Mucosa of stomach (tissue), 1 donor: ENCODE measurements around the gene NEURL1.
A peak's percentile ranks its signal among the peaks of the same experiment; 100 is the strongest.

ENCODE experiments used
- H3K27me3 ChIP-seq: one replicate; pipeline ENCODE4 v1.7.0; 2013; ENCODE audit warnings: mild to moderate bottlenecking, low read length; ENCODE audit not compliant: control insufficient read depth, insufficient read depth
- H3K36me3 ChIP-seq: one replicate; pipeline ENCODE4 v1.7.0; 2013; ENCODE audit warnings: low read length; ENCODE audit not compliant: control insufficient read depth, insufficient read depth
- H3K4me1 ChIP-seq: one replicate; pipeline ENCODE4 v1.7.0; 2013; ENCODE audit warnings: mild to moderate bottlenecking, low read length; ENCODE audit not compliant: control insufficient read depth, insufficient read depth
- H3K4me3 ChIP-seq: one replicate; pipeline ENCODE4 v1.7.0; 2013; ENCODE audit warnings: low read length
- H3K9ac ChIP-seq: one replicate; pipeline ENCODE4 v1.7.0; 2013; ENCODE audit warnings: mild to moderate bottlenecking, low read length, moderate library complexity
- H3K9me3 ChIP-seq: one replicate; pipeline ENCODE4 v1.7.0; 2013; ENCODE audit warnings: mild to moderate bottlenecking, low read length, moderate library complexity; ENCODE audit not compliant: control insufficient read depth
- donor health status: Pancreatic carcinoma.

The NEURL1 gene

DNA sequence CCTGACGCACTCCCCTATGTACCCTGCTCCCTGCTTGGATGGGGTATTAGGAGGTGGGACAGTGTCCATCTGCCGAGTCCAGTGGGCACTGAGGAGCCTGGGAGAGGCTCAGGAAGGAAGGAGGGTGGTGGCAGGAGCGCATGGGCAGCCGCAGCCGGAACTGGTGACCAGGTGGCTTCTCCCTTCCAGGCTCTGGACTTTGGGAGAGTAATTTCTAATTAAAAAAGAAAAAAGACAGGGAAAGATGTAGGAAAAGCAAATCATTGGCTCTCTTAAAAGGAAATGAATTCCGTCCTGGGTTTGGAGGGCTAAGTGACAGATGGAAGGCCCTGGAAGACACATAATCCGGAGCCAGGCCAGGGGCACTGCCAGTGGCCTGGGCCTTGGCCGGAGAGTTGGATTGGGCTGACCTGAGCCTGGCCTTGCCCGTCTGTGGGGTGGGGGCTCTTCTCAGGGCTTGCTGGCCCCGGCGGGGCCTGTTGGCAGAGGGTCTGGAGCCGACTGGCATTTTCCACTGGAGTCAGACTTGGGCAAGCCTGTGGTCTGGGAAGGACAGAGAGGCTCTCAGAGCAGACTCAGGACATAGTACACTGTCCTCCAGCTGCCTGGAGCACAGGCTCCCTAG is 63.0 kb downstream of the NEURL1 start:
- Histone ChIP-seq H3K4me1 (peaks cover 49% of the 10 kb centered on the region), H3K9me3 (no peaks in the 10 kb centered on the region), H3K27me3 (peaks cover 15% of the 10 kb centered on the region), H3K4me3 (peak overlapping the region; percentile 1), H3K9ac (peak overlapping the region; percentile 17), H3K36me3 (peaks cover 4% of the 10 kb centered on the region)

DNA sequence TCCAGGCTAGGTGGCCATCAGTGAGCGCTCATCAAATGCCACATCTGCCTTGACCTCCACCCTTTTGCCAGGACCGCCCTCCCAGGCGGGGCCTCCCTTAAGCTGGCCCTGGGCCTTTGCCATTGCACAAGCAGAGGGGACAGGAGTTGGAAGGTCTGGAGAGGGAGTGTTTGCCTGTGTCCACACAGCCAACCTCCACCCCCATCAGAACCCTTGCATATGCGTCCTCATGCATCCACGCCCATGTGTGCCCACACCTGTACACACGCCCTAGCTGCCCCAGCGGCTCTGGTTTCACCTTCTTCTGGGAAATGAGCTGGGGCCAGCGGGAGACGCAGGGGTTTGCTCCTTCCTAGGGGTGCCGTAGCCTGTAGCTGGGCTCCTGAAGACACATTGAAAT is 64.0 kb downstream of the NEURL1 start:
- peaks cover 4% of the 10 kb centered on the region for H3K36me3 ChIP-seq
- H3K4me3 ChIP-seq: no peak overlapping the region
- peaks cover 49% of the 10 kb centered on the region for H3K4me1 ChIP-seq
- H3K9me3 ChIP-seq: no peaks in the 10 kb centered on the region
- no peak overlapping the region for H3K9ac ChIP-seq
- H3K27me3 ChIP-seq: peaks cover 15% of the 10 kb centered on the region

DNA sequence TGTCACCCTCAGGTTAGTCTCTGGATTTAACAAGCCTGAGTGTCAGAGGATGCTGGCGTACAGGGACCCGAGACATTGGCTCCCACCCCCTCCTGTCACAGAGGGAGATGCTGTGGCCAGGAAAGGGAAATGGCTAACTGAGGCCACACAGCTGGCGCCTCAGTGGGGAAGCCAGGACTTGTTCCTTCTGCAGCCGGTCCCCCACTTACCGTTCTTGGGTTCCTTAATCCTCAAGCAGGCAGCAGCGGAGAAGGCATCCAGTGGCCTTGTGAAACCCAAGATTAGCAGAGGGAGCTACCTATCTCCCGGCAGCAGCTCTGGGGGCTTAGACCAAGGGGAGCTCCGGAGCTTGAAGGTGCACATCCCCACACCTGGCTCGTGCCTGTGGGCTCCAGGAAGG is 65.4 kb downstream of the NEURL1 start:
- Histone ChIP-seq H3K27me3 (peaks cover 15% of the 10 kb centered on the region), H3K9ac (peak overlapping the region; percentile 35), H3K9me3 (no peaks in the 10 kb centered on the region), H3K36me3 (peaks cover 4% of the 10 kb centered on the region), H3K4me3 (peak overlapping the region; percentile 2), H3K4me1 (peaks cover 49% of the 10 kb centered on the region)

DNA sequence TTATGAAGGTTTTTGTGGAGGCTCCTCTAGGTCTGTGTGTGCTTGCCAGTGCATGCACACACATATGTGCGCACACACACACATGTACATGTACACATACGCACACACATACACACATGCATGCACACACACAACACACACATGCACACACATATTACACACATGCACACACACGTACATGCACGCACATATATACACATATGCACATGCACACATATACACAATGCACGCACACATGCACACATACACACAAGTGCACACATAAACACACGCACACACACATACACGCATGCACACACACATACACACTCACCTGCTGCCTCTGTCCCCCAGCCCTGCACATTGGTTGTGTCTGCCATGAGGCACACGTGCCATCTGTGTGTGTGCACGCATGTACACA is 66.3 kb downstream of the NEURL1 start:
- H3K4me3 ChIP-seq: no peak overlapping the region
- peaks cover 4% of the 10 kb centered on the region for H3K36me3 ChIP-seq
- H3K9me3 ChIP-seq: no peaks in the 10 kb centered on the region
- no peak overlapping the region for H3K9ac ChIP-seq
- H3K27me3 ChIP-seq: peaks cover 15% of the 10 kb centered on the region
- peaks cover 48% of the 10 kb centered on the region for H3K4me1 ChIP-seq

DNA sequence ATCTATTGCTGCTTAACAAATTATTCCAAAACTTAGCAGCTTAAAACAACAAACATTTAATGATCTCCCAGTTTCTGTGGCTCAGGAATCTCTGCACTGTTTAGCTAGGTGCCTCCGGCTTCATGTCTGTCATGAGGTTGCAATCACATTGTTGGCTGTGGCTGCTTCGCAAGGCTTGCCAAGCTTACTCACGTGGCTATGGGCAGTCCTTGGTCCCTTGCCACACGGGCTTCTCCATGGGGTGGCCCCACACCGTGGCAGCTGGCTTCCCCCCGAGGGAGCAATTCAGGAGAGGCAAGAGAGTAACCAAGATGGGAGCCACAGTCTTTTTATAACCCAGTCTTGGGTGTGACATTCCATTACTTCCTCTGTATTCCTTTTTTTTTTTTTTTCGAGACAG is 67.4 kb downstream of the NEURL1 start:
- no peak overlapping the region for H3K9ac ChIP-seq
- H3K4me3 ChIP-seq: no peak overlapping the region

DNA sequence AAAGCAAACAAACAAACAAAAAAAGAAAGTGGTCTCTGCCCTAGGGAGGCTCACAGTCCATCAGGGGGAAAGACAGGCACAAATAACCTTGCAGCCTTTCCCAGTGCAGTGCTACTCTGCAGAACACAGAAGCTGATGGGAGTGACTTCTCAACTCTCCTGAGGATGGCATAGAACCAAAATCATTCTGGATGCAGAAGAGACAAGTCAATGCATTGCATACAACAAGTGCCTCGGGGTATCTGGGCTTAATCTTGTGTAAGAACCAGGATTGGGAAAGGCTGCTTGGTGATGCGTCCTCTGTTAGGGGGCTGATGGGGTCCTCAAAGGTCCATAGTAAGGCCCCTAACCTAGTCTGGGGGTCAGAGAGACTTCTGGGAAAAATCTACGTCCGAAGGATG is 68.9 kb downstream of the NEURL1 start:
- no peak overlapping the region for H3K4me3 ChIP-seq
- H3K27me3 ChIP-seq: no peaks in the 10 kb centered on the region
- peaks cover 33% of the 10 kb centered on the region for H3K4me1 ChIP-seq
- H3K9ac ChIP-seq: no peak overlapping the region
- no peaks in the 10 kb centered on the region for H3K9me3 ChIP-seq
- H3K36me3 ChIP-seq: peaks cover 4% of the 10 kb centered on the region

More for the DNA sequence above, 67.4 kb downstream of the NEURL1 start:
- Histone ChIP-seq H3K36me3 (peaks cover 4% of the 10 kb centered on the region), H3K4me1 (peaks cover 45% of the 10 kb centered on the region), H3K9me3 (no peaks in the 10 kb centered on the region), H3K27me3 (peaks cover 10% of the 10 kb centered on the region)

DNA sequence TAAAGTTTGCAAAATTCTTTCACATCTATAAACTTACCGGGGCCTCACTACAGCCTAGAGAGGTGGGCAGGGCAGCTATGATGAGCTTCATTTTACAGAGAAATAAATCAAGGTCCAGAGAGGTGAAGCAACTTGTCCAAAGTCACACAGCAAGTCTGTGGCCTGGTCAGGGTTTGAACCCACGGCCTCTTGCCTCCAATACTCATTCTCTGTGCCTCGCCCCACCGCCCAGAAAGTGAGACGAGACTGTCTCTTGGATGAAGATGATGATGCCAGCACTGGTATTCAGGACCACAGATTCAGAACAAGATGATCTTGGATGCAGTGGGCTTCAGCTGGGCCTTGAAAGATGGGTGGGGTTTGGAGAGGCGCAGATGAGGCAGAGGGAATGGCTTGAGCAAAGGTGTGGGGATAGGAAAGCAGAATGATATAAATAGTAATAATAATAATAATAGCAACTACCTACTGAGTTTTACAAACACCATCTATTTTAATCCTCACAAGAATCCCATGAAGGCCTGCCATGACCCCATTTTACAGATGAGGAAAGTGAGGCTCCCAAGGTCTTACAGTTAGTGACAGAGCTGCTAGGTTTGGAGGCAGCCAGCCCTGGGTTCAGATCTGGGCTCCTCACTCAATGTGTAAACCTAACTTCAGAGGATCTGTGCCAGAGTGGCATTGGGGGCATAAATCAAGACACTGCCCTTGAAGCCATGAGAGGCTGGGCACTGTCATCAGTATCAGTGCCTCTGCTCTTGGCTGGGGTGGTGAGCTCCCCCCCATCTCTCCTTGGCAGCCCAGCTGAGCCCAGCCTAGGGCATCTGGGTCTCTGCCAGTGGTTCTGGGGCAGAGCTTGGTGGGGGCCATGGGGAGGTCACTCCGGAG is 70.0 kb downstream of the NEURL1 start:
- Histone ChIP-seq H3K27me3 (no peaks in the 10 kb centered on the region), H3K4me3 (no peak overlapping the region), H3K36me3 (peaks cover 4% of the 10 kb centered on the region), H3K9ac (no peak overlapping the region), H3K9me3 (no peaks in the 10 kb centered on the region), H3K4me1 (peaks cover 39% of the 10 kb centered on the region)

DNA sequence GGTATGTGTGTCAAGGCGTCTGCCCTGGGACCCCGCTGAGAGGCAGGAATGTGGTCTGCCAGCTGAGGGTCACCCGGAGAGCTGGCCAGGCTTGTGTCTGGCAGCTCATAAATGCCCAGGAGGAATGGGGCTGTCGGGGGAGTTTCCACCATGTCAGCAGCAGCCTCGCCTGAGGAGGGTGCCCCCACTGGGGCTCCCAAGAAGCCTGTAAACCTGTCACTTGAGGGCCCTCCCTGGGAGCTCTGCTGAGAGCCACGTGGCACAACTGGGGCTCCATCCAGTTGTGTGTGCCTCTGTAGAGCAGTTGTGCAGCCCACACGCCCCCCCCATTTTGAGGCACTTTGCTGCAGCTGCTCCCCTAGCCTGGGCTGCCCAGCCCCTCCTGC is 70.6 kb downstream of the NEURL1 start:
- H3K4me3 ChIP-seq: no peak overlapping the region
- H3K4me1 ChIP-seq: peaks cover 33% of the 10 kb centered on the region
- H3K27me3 ChIP-seq: no peaks in the 10 kb centered on the region
- H3K9me3 ChIP-seq: no peaks in the 10 kb centered on the region
- H3K9ac ChIP-seq: no peak overlapping the region
- peaks cover 4% of the 10 kb centered on the region for H3K36me3 ChIP-seq

DNA sequence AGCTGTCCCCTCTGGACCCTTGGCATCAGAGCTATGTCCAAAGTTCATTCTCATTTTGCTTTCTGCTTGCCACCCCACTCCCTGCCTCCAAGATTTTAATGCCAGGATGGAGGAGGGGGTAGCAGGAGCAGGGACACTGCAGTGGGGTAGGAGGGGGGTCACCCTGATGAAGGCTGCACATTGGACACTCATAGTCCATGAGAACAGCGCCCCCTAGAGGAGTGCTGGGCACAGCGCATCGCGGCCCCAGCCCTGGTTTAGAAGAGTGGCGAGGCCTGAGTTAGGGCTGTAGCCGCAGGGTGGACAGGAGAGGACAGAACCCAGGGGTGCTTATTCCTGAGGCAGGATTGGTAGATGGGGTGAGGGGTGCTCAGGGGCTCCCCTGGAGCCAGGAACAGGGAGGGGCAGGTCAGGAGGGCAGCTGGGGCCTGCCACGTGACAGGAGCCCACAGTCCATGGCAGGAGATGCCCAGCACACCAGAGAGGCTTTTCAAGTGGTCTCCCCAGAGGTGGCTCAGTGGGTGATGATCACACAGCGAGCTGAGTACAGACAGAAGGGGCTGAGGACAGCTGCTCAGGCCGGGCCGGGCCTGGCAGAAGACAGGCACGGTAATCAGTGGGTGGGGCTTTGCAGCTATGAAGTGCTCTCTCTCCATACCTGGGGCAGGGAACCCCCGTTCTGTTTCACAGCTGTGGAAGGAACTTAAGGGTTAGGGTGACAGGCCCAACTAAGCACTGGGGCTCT is 71.4 kb downstream of the NEURL1 start:
- H3K36me3 ChIP-seq: peaks cover 4% of the 10 kb centered on the region
- no peak overlapping the region for H3K9ac ChIP-seq
- no peaks in the 10 kb centered on the region for H3K9me3 ChIP-seq
- no peaks in the 10 kb centered on the region for H3K27me3 ChIP-seq
- peaks cover 28% of the 10 kb centered on the region for H3K4me1 ChIP-seq
- no peak overlapping the region for H3K4me3 ChIP-seq

DNA sequence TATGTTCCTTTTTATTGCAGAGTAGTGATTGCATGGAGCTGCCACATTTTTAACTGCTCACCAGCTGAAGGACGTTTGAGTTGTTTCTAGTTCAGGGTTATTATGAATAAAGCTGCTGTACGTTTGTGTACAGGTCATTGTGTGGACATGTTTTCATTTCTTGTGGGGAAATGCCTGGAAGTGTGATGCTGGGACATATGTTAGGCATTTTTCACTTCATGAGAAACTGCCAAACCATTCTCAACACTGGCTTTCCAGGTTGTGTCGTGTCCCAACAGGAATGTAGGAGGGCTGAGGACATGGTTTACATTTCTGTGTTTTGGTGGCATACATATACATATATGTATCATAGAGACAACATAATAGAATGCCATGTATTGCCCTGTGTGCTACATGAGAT is 73.0 kb downstream of the NEURL1 start:
- Histone ChIP-seq H3K9ac (no peak overlapping the region), H3K4me1 (peaks cover 22% of the 10 kb centered on the region), H3K27me3 (no peaks in the 10 kb centered on the region), H3K4me3 (no peak overlapping the region), H3K36me3 (no peaks in the 10 kb centered on the region), H3K9me3 (no peaks in the 10 kb centered on the region)

DNA sequence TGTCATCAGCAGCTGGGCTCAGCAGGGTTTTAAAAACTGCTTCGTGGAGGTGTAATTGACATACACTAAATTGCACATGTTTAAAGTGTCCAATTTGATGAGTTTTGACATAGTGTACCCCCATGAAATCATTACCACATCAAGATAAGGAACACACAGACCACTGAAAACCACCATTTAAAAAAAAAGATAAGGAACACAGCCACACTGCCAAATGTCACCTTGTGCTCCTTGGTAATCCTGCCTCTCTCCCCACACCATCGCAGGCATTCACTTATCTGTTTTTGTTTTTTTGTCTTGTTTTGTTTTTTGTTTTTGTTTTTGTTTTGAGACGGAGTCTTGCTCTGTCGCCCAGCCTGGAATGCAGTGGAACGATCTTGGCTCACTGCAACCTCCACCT is 75.0 kb downstream of the NEURL1 start:
- H3K9ac ChIP-seq: no peak overlapping the region
- no peaks in the 10 kb centered on the region for H3K9me3 ChIP-seq
- no peak overlapping the region for H3K4me3 ChIP-seq
- no peaks in the 10 kb centered on the region for H3K27me3 ChIP-seq
- no peaks in the 10 kb centered on the region for H3K36me3 ChIP-seq
- H3K4me1 ChIP-seq: peaks cover 32% of the 10 kb centered on the region

DNA sequence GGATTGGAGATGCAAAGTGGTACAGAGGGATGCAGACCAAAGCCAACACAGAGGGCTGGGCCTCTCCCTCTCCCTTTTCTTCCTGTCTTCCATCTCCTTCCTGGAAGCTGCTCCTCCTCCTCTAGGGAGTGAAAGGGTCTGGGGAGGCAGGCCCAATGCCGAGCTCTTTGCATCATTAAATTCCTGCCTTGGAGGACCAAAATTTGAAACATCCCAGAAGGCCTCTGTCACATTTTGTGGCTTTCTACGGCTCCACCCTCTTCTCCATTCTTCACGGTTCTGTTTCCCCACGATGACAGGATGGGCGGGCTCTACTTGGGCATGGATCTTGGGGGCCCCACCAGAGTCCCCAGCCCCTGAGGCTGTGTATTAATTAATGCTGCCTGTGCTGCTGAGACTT is 76.4 kb downstream of the NEURL1 start:
- Histone ChIP-seq H3K9me3 (no peaks in the 10 kb centered on the region), H3K27me3 (no peaks in the 10 kb centered on the region), H3K4me1 (peaks cover 30% of the 10 kb centered on the region), H3K36me3 (no peaks in the 10 kb centered on the region), H3K4me3 (no peak overlapping the region), H3K9ac (no peak overlapping the region)
